ENCODE results near the gene NCAPH2.

- no peak for TF ChIP-seq CTCF (IDR thresholded peaks at IDR 0.05)
- TF ChIP-seq ZFX (IDR thresholded peaks at IDR 0.05; ENCODE audit: borderline replicate concordance), result no peak
These were observed 34.4 kb downstream of the NCAPH2 start for GRCh38 chr22:50542416-50542927.
